Fibroblast of upper back skin (primary cell): ENCODE data around the gene MYO19.
"Not testable (repeated sequence)": the region's sequence is repeated elsewhere in the genome, so short reads cannot be mapped to it uniquely, and the experiment has no call there.

Experiments
- DNase-seq: peaks from one replicate; pipeline ENCODE4 v3.0.0-alpha.2; 2013

The MYO19 gene

GRCh38 chr17:36459601-36460000 is 75.1 kb downstream of the MYO19 start:
- no peak for DNase-seq

DNA sequence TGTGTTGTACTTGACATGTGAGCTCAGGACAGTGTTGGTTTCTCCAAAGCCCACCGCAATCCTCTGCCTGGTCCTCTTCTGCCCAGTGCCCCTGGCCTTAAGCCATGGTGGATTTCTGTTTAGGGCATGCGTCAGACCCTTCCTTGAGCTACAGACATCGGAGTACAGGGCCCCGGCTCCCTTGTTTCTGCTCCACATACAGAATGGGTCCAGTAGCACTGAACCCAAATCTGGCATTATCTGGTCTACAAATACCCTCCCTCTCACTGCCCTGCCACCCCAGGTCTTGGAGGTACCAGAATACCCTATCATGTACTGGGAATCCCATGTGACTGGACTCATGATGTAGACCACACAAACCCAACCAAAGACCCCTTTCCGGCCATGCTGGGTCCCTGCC is 75.6 kb downstream of the MYO19 start:
- DNase-seq, result no peak

- DNase-seq, result not testable (repeated sequence)
Observed at GRCh38 chr17:36457701-36458100, 77.0 kb downstream of the MYO19 start.

DNA sequence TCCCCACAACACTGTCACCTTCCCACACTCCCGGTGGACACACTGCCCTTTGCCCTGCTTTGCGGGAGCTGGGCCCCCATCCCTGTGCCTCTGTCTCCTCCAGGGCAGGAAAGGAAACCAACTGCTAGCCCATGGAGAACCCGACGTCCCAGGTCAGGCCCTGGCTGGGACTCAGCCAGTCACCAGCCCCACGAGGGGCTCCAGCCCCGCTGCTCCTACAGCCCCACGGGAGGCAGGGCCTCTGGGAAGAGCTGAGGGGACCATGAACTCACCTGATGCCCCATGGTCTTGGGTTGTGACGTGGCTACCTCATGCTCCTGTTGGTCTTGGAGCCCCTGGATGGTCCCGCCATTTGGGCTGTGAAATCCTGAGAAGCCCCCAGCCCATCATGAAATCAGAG is 81.8 kb downstream of the MYO19 start:
- not testable (repeated sequence) for DNase-seq

- DNase-seq, result not testable (repeated sequence)
Observed at GRCh38 chr17:36449997-36450396, 84.7 kb downstream of the MYO19 start.
